IMR-90 (cell line): ENCODE measurements around the gene MGAT4C. TPM values are rescaled to one million over a fixed set of nuclear protein-coding genes. Genes with fewer than 3 reads are reported as not detected.

ENCODE experiments used
- ATAC-seq: fragments of 200-7000 bp; cut with Tn5 transposase; 2 replicates; pipeline ENCODE4 v1.9.1; 2020; ENCODE audit warnings: low read depth, mild to moderate bottlenecking, moderate library complexity
- BruUV-seq: library from RNA; stranded (reverse); fragments of 400-500 nt; replicated peaks from 2 replicates; lab custom pipeline; 2021; lab: Mats Ljungman, UMichigan
- CTCF ChIA-PET: fragments of 300-600 bp; formaldehyde crosslinking; extraction: SDS; loops from one replicate; lab custom pipeline; 2021; ENCODE audit warnings: antibody characterized with exemption; lab: Yijun Ruan, JAX
- POLR2A ChIA-PET: fragments of 300-600 bp; sonication (Branson Sonifier 250); formaldehyde crosslinking; loops from one replicate; lab custom pipeline; 2022; ENCODE audit warnings: antibody characterized with exemption; ENCODE audit not compliant: unreplicated experiment; lab: Charles Lee
- DNase-seq: peaks from one replicate; pipeline ENCODE4 v3.0.0; 2013
- H2AFZ ChIP-seq: replicated peaks from 2 replicates; pipeline ENCODE3; 2013; ENCODE audit warnings: low read length, mild to moderate bottlenecking; ENCODE audit not compliant: poor library complexity
- H2AK5ac ChIP-seq: 2 replicates; pipeline ENCODE4 v1.6.1; 2013; ENCODE audit warnings: low read depth, low read length, inconsistent platforms
- H2AK9ac ChIP-seq: replicated peaks from 2 replicates; pipeline ENCODE3; 2013; ENCODE audit warnings: mild to moderate bottlenecking, low read depth, low read length, moderate library complexity; ENCODE audit not compliant: poor library complexity
- H2BK120ac ChIP-seq: 2 replicates; pipeline ENCODE4 v1.6.1; 2013; ENCODE audit warnings: low read depth, low read length, inconsistent platforms
- H2BK15ac ChIP-seq: 3 replicates; pipeline ENCODE4 v1.6.1; 2013; ENCODE audit warnings: low read depth, low read length, inconsistent platforms
- H2BK20ac ChIP-seq: 2 replicates; pipeline ENCODE4 v1.6.1; 2013; ENCODE audit warnings: low read depth, mild to moderate bottlenecking, inconsistent platforms, low read length, moderate library complexity
- H2BK5ac ChIP-seq: 2 replicates; pipeline ENCODE4 v1.6.1; 2013; ENCODE audit warnings: mild to moderate bottlenecking, low read depth, low read length, inconsistent platforms; ENCODE audit not compliant: poor library complexity, severe bottlenecking
- H3K14ac ChIP-seq: replicated peaks from 2 replicates; pipeline ENCODE4 v1.6.1; 2013; ENCODE audit warnings: low read depth, low read length, inconsistent platforms
- H3K18ac ChIP-seq: 2 replicates; pipeline ENCODE4 v1.6.1; 2013; ENCODE audit warnings: low read depth, low read length, control low read depth
- H3K23ac ChIP-seq: 2 replicates; pipeline ENCODE4 v1.6.1; 2013; ENCODE audit warnings: low read depth, low read length, inconsistent platforms
- H3K27ac ChIP-seq: 2 replicates; pipeline ENCODE4 v1.5.1; 2013; ENCODE audit warnings: mild to moderate bottlenecking, control low read depth, low read length; ENCODE audit not compliant: insufficient read depth
- H3K27me3 ChIP-seq: 2 replicates; pipeline ENCODE4 v1.6.1; 2013; ENCODE audit warnings: low read length; ENCODE audit not compliant: control insufficient read depth, insufficient read depth
- H3K36me3 ChIP-seq: 2 replicates; pipeline ENCODE4 v1.6.1; 2013; ENCODE audit warnings: low read length, mixed read lengths; ENCODE audit not compliant: control insufficient read depth, insufficient read depth
- H3K4ac ChIP-seq: 2 replicates; pipeline ENCODE4 v1.6.1; 2013; ENCODE audit warnings: low read depth, low read length, inconsistent platforms
- H3K4me1 ChIP-seq: 2 replicates; pipeline ENCODE4 v1.6.1; 2013; ENCODE audit warnings: low read length, mixed read lengths; ENCODE audit not compliant: control insufficient read depth, insufficient read depth
- H3K4me2 ChIP-seq: 2 replicates; pipeline ENCODE4 v1.6.1; 2013; ENCODE audit warnings: low read depth, mild to moderate bottlenecking, control low read depth, low read length, moderate library complexity
- H3K4me3 ChIP-seq: 2 replicates; pipeline ENCODE4 v1.5.1; 2013; ENCODE audit warnings: low read depth, mild to moderate bottlenecking, control low read depth, low read length, moderate library complexity; ENCODE audit not compliant: insufficient read depth
- H3K56ac ChIP-seq: 2 replicates; pipeline ENCODE4 v1.6.1; 2013; ENCODE audit warnings: low read length, inconsistent platforms; ENCODE audit not compliant: insufficient read depth; ENCODE audit errors: extremely low read depth
- H3K79me1 ChIP-seq, 2 experiments: 2 replicates each; pipeline ENCODE4 v1.6.1; 2013; ENCODE audit warnings: low read length in 2 of 2, inconsistent platforms in 1 of 2, low read depth in 1 of 2
- H3K9ac ChIP-seq: 2 replicates; pipeline ENCODE4 v1.6.1; 2013; ENCODE audit warnings: low read depth, low read length, control low read depth
- H3K9me1 ChIP-seq: 2 replicates; pipeline ENCODE4 v1.6.1; 2013; ENCODE audit warnings: low read length, inconsistent platforms; ENCODE audit not compliant: insufficient read depth
- H3K9me3 ChIP-seq: 2 replicates; pipeline ENCODE4 v1.6.1; 2013; ENCODE audit warnings: low read length; ENCODE audit not compliant: control insufficient read depth, insufficient read depth
- H4K20me1 ChIP-seq: 2 replicates; pipeline ENCODE4 v1.6.1; 2013; ENCODE audit warnings: low read length, inconsistent platforms; ENCODE audit not compliant: insufficient read depth
- H4K5ac ChIP-seq: 2 replicates; pipeline ENCODE4 v1.6.1; 2013; ENCODE audit warnings: mild to moderate bottlenecking, low read depth, low read length, control low read depth
- H4K8ac ChIP-seq, 2 experiments: 2 replicates each; pipeline ENCODE4 v1.6.1; 2013; ENCODE audit warnings: low read depth in 2 of 2, low read length in 2 of 2, control low read depth in 1 of 2, inconsistent platforms in 1 of 2
- H4K91ac ChIP-seq: 2 replicates; pipeline ENCODE4 v1.6.1; 2013; ENCODE audit warnings: low read depth, low read length, inconsistent platforms; ENCODE audit not compliant: insufficient read depth
- SMC3 ChIP-seq: fragments of 150-350 bp; IDR thresholded peaks from 2 replicates; pipeline ENCODE4 v1.6.1; 2016; ENCODE audit warnings: low read depth, mild to moderate bottlenecking, antibody characterized with exemption, low read length, moderate library complexity
- WGBS, 2 experiments: methylation state at CpG; one replicate each; pipeline versions ENCODE4 v1.1.5 to v1.1.7; 2013; ENCODE audit warnings: missing lambda C conversion rate in 2 of 2; ENCODE audit not compliant: insufficient read length in 1 of 2; ENCODE audit errors: extremely low coverage in 2 of 2; 5-methylcytosine and 5-hydroxymethylcytosine counted together
- dilution Hi-C: fragments of 300-500 bp; cut with HindIII; formaldehyde crosslinking; loops from one replicate; pipeline ENCODE4 v1.14.3; 2018; ENCODE audit warnings: low sequenced_read_pairs; ENCODE audit not compliant: unreplicated experiment
- in situ Hi-C: fragments of 300-500 bp; cut with MboI; formaldehyde crosslinking; loops from 3 replicates; pipeline ENCODE4 v1.14.3; 2019; ENCODE audit warnings: low sequenced_read_pairs, inconsistent platforms, mixed read lengths
- intact Hi-C: fragments of 100-400 bp; cut with micrococcal nuclease; formaldehyde crosslinking; loops from 2 replicates; pipeline ENCODE4 v1.10.0; 2022
- polyA plus RNA-seq, 3 experiments: library from polyadenylated mRNA; depleted of rRNA; stranded (reverse); fragments of >200 nt; gene quantifications; 2 replicates each; pipeline ENCODE4 v1.2.3, GENCODE V29; 2012; ENCODE audit warnings: low replicate concordance in 1 of 3
- total RNA-seq: library from RNA; depleted of rRNA; stranded (reverse); fragments of >200 nt; gene quantifications from 2 replicates; pipeline ENCODE4 v1.2.3, GENCODE V29; 2012
- TF ChIP-seq, protein P1 (sequence below): fragments of 150-350 bp; IDR thresholded peaks from 2 replicates; pipeline ENCODE4 v1.6.1; 2016; ENCODE audit warnings: low read depth, mild to moderate bottlenecking, low read length, moderate library complexity, borderline replicate concordance

Gene MGAT4C
- total and polyA plus RNA-seq, 2 of the 4 experiments (the other 2 are of a cell fraction): not detected

DNA sequence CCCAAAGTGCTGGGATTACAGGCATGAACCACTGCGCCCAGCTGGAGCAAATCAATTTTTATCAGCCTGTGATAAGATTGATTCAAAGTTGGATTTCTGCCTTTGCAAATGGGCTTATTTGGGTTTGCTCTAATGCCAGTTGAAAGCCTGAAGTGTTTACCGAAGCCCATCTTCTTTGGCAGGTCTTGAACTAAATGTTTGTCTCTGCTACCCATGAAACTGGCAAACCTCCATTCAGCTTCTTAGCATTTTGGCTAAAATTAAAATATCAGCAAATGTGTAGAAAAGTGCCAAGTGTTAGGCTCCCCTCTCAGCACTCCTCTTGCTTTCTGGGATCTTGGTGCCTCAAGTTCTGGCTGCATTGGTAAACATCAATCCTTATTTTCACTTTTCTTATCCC lies 61.5 kb downstream of the MGAT4C start:
- Histone ChIP-seq H3K18ac (no peak overlapping the region), H3K56ac (no peak overlapping the region), H2AK9ac (no peak overlapping the region), H3K4me2 (no peak overlapping the region), H3K4ac (no peak overlapping the region), H4K91ac (no peak overlapping the region), H3K9me1 (no peaks in the 10 kb centered on the region), H2BK20ac (peak overlapping the region; percentile 35; the same call in 1 of the 2 replicates), H3K36me3 (no peaks in the 10 kb centered on the region), H3K23ac (no peak overlapping the region), H2AK5ac (no peak overlapping the region), H3K4me1 (no peaks in the 10 kb centered on the region), H4K5ac (no peak overlapping the region), H4K20me1 (no peaks in the 10 kb centered on the region), H2AFZ (no peak overlapping the region), H3K14ac (no peak overlapping the region), H4K8ac (no peak overlapping the region), H2BK5ac (no peak overlapping the region), H3K9ac (no peak overlapping the region), H3K79me1 (no peaks in the 10 kb centered on the region), H2BK120ac (no peak overlapping the region), H2BK15ac (no peak overlapping the region), H3K4me3 (no peak overlapping the region), H3K9me3 (no peaks in the 10 kb centered on the region), H3K27ac (no peak overlapping the region), H3K27me3 (no peaks in the 10 kb centered on the region)
- DNase-seq (no peak), ATAC-seq (no peak)
- BruUV-seq: no TSS peak
- WGBS, 2 experiments: no CpG with 5 or more reads among the region's 2 CpGs
- in situ Hi-C loops: no loop called here
- ChIA-PET CTCF (no interaction called here), POLR2A (interaction anchor here (0.7 kb wide), 1 partner anchor 19 kb away, joined by 4 read pairs; no protein-coding TSS in a partner anchor)
- dilution Hi-C loops: no loop called here
- TF ChIP-seq SMC3: no peak
- TF ChIP-seq, protein P1, sequence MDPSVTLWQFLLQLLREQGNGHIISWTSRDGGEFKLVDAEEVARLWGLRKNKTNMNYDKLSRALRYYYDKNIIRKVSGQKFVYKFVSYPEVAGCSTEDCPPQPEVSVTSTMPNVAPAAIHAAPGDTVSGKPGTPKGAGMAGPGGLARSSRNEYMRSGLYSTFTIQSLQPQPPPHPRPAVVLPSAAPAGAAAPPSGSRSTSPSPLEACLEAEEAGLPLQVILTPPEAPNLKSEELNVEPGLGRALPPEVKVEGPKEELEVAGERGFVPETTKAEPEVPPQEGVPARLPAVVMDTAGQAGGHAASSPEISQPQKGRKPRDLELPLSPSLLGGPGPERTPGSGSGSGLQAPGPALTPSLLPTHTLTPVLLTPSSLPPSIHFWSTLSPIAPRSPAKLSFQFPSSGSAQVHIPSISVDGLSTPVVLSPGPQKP: no peak
- intact Hi-C loops: no loop called here
